Spleen (tissue), 13 donors: ENCODE data around the gene USP35. TPM values are rescaled to one million over a fixed set of nuclear protein-coding genes. Genes with fewer than 3 reads are reported as not detected.

ENCODE experiments used
- DNase-seq: peaks from one replicate; pipeline ENCODE4 v3.0.0-alpha.2; 2020
- H3K27ac ChIP-seq, 8 donors: fragments of 200-600 bp; sonication (generic) in 7 of 8; 1 replicate in 4 of 8; 2 replicates in 4 of 8; pipeline versions ENCODE4 v1.5.0 to v1.8.0; 2016 to 2021; ENCODE audit warnings: inconsistent platforms in 4 of 8, mild to moderate bottlenecking in 4 of 8, moderate library complexity in 1 of 8
- H3K27me3 ChIP-seq, 7 donors: fragments of 200-600 bp; sonication (generic) in 6 of 7; replicated peaks in 1 of 7; 1 replicate in 4 of 7; 2 replicates in 3 of 7; pipeline versions ENCODE4 v1.5.0 to v1.8.0; 2016 to 2021; ENCODE audit warnings: inconsistent platforms in 3 of 7, mild to moderate bottlenecking in 1 of 7
- H3K36me3 ChIP-seq, 6 donors: fragments of 200-600 bp; sonication (generic) in 5 of 6; 1 replicate in 4 of 6; 2 replicates in 2 of 6; pipeline versions ENCODE4 v1.5.0 to v1.8.0; 2016 to 2021; ENCODE audit warnings: inconsistent platforms in 2 of 6
- H3K4me1 ChIP-seq, 6 donors: fragments of 200-600 bp; sonication (generic) in 5 of 6; 1 replicate in 3 of 6; 2 replicates in 3 of 6; pipeline versions ENCODE4 v1.5.0 to v1.8.0; 2016 to 2021; ENCODE audit warnings: inconsistent platforms in 3 of 6
- H3K4me3 ChIP-seq, 8 donors: fragments of 200-600 bp; sonication (generic) in 7 of 8; 1 replicate in 4 of 8; 2 replicates in 4 of 8; pipeline versions ENCODE4 v1.5.0 to v1.8.0; 2016 to 2021; ENCODE audit warnings: inconsistent platforms in 4 of 8, mild to moderate bottlenecking in 4 of 8, moderate library complexity in 2 of 8
- H3K9me3 ChIP-seq, 8 donors: fragments of 200-600 bp; sonication (generic) in 7 of 8; 1 replicate in 4 of 8; 2 replicates in 4 of 8; pipeline versions ENCODE4 v1.5.0 to v1.8.0; 2016 to 2021; ENCODE audit warnings: inconsistent platforms in 4 of 8
- POLR2A ChIP-seq, 3 donors: fragments of 450-650 bp; IDR thresholded peaks; one replicate each; pipeline ENCODE4 v1.5.1; 2017; ENCODE audit warnings: antibody characterized with exemption in 3 of 3, mild to moderate bottlenecking in 1 of 3
- POLR2AphosphoS5 ChIP-seq, 3 donors: sonication (generic); formaldehyde crosslinking; IDR thresholded peaks; one replicate each; pipeline ENCODE4 v1.5.1; 2017; ENCODE audit warnings: antibody characterized with exemption in 3 of 3
- whole genome bisulfite sequencing, 5 donors: extraction: QIAGEN DNeasy Blood & Tissue Kit in 3 of 5; methylation state at CpG; one replicate each; pipeline versions ENCODE4 v1.1.5 to v1.1.7; 2013 to 2018; 5-methylcytosine and 5-hydroxymethylcytosine counted together
- intact Hi-C: fragments of 100-400 bp; cut with DNase I; formaldehyde crosslinking; loops from one replicate; pipeline ENCODE4 v1.15.0; 2023; ENCODE audit warnings: low total_unique reads
- long read RNA-seq, 2 donors: transcript quantifications; one replicate each; lab custom pipeline, GENCODE V29; 2026
- polyA plus RNA-seq, 3 donors: library from polyadenylated mRNA; stranded (reverse); fragments of 200-250 nt; gene quantifications; one replicate each; pipeline ENCODE4 v1.2.1, GENCODE V29; 2013
- total RNA-seq, 7 donors: library from RNA; depleted of rRNA in 3 of 7; stranded (reverse); fragments of >200 nt in 3 of 7; fragmentation: NEBNext Ultra II Directional in 4 of 7; extraction: Animal tissue kit (Norgen Biotek cat#: 25700) in 4 of 7; gene quantifications; one replicate each; pipeline versions ENCODE4 v1.1.0 to v1.2.1, GENCODE V29; 2016 to 2021
- TF ChIP-seq, protein P1 (sequence below), 11 experiments: fragments of 200-600 bp in 7 of 11; fragments of 450-650 bp in 4 of 11; sonication (generic) in 4 of 11; IDR thresholded peaks in 8 of 11; conservative IDR thresholded peaks in 3 of 11; 1 replicate in 7 of 11; 2 replicates in 4 of 11; pipeline versions ENCODE4 v1.4.0 to v1.8.0; 2016 to 2021; ENCODE audit warnings: antibody characterized with exemption in 11 of 11, inconsistent platforms in 4 of 11, mild to moderate bottlenecking in 1 of 11
- donor health status: healthy with polysubstance abuse.
- donor health status: DM: no; HTN: no; CAD: no; lungs with moderate emphysema.
- donor health status: DM: no; HTN: no; CAD: no.
- donor health status: Bipolar disorder and iron deficiency.
- donor health status: healthy.
- donor health status: DM: no; HTN: no; CAD: no.
- donor health status: DM: yes; HTN: yes; CAD: no.

USP35 gene, protein sequence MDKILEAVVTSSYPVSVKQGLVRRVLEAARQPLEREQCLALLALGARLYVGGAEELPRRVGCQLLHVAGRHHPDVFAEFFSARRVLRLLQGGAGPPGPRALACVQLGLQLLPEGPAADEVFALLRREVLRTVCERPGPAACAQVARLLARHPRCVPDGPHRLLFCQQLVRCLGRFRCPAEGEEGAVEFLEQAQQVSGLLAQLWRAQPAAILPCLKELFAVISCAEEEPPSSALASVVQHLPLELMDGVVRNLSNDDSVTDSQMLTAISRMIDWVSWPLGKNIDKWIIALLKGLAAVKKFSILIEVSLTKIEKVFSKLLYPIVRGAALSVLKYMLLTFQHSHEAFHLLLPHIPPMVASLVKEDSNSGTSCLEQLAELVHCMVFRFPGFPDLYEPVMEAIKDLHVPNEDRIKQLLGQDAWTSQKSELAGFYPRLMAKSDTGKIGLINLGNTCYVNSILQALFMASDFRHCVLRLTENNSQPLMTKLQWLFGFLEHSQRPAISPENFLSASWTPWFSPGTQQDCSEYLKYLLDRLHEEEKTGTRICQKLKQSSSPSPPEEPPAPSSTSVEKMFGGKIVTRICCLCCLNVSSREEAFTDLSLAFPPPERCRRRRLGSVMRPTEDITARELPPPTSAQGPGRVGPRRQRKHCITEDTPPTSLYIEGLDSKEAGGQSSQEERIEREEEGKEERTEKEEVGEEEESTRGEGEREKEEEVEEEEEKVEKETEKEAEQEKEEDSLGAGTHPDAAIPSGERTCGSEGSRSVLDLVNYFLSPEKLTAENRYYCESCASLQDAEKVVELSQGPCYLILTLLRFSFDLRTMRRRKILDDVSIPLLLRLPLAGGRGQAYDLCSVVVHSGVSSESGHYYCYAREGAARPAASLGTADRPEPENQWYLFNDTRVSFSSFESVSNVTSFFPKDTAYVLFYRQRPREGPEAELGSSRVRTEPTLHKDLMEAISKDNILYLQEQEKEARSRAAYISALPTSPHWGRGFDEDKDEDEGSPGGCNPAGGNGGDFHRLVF
- 1 to 10 TPM; 5.6 to 9.5 (median 6.5) TPM for total RNA-seq
- polyA plus RNA-seq = 1 to 10 TPM; 1.6 to 6.5 (median 1.6) TPM
- long read RNA-seq, donor 1 = 0 reads
- long read RNA-seq, donor 2 = 0 reads

DNA sequence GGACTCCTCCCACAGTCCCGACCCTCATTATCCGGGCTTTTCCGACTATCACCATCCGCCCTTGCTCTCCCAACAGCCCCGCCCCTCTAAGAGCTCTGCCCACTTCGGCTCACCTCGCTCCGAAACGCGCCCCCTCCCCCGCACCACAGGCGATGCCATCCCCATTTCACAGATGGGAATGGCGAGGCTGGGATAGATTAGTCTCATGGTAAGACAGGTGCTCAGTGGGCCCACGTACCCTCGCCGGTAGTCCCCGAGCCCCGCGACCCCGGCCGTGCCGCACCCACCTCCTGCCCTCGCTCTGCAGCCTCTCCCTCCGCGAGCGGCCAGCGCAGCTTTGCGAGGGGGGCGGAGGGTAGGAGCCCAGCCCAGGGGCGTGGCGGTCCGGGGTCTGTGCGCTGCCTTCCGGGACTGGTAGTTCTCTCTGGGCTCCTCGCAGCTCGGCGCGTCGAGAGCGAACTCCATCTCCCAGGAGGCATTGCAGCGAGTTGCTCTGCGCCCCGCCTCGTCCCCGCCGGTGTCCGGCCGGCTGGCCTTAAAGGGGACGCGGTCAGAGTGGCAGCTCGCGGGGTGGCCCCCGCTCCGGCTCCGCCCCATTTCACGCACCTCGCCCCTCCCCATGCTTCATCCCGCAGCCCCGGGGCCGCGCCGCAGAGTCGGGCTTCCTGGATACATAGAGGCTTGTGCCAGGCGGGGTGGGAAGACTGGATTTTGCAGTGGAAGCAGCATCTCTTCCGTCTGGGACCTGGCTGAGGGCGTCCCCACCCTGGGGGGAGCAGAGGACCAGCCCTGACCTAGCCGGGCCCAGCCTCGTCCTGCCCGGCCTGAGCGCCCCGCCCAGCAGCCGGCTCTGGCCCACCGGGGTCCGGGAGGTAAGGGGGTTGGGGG is at the start of gene USP35, which contains the start of gene KCTD21:
Gene USP35 (plus strand): TSS at position 634 of the 888 bp plus-strand sequence. CDS start 7,327 bp downstream, outside the sequence.
Gene KCTD21 (minus strand): TSS at position 341 of the 888 bp plus-strand sequence. CDS start 14,072 bp downstream, outside the sequence.
- peak; percentile 99 for DNase-seq
- Histone ChIP-seq H3K27me3 (no peaks in the 10 kb centered on the region), H3K4me1 (peaks cover 15 to 69% (median 44%) of the 10 kb centered on the region in 6 donors), H3K4me3 (peak within 1 kb of the TSS; percentile 85 to 99 (median 95)), H3K27ac (peak within 1 kb of the TSS; percentile 24 to 95 (median 88)), H3K36me3 (peaks cover 0 to 12% (median 0%) of the 10 kb centered on the region in 6 donors), H3K9me3 (no peaks in the 10 kb centered on the region)
- 0 to 2% (median 1%) methylated on average over 24 to 74 of the region's 74 CpGs for WGBS, 5 donors
- TF ChIP-seq POLR2AphosphoS5 (IDR thresholded peaks at IDR 0.05) (peak; percentile 96 to 97 (median 97)), POLR2A (IDR thresholded peaks at IDR 0.05) (peak in 2 of 3 donors; percentile 48 to 78)
- TF ChIP-seq, protein P1, sequence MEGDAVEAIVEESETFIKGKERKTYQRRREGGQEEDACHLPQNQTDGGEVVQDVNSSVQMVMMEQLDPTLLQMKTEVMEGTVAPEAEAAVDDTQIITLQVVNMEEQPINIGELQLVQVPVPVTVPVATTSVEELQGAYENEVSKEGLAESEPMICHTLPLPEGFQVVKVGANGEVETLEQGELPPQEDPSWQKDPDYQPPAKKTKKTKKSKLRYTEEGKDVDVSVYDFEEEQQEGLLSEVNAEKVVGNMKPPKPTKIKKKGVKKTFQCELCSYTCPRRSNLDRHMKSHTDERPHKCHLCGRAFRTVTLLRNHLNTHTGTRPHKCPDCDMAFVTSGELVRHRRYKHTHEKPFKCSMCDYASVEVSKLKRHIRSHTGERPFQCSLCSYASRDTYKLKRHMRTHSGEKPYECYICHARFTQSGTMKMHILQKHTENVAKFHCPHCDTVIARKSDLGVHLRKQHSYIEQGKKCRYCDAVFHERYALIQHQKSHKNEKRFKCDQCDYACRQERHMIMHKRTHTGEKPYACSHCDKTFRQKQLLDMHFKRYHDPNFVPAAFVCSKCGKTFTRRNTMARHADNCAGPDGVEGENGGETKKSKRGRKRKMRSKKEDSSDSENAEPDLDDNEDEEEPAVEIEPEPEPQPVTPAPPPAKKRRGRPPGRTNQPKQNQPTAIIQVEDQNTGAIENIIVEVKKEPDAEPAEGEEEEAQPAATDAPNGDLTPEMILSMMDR (IDR thresholded peaks at IDR 0.05 in 8 of 11, conservative IDR thresholded peaks at IDR 0.05 in 3 of 11) = peak in 3 of 11 experiments; percentile 19 to 35 (median 23)
- intact Hi-C loops = no loop called here

- Histone ChIP-seq H3K4me1 (peaks cover 11 to 47% (median 25%) of the 10 kb centered on the region in 6 donors), H3K9me3 (no peaks in the 10 kb centered on the region), H3K27ac (peak within 1 kb of the TSS; percentile 73 to 90 (median 82)), H3K36me3 (peaks cover 0 to 29% (median 0%) of the 10 kb centered on the region in 6 donors), H3K4me3 (peak within 1 kb of the TSS; percentile 63 to 86 (median 79)), H3K27me3 (no peaks in the 10 kb centered on the region)
- peak; percentile 99 for DNase-seq
- peak; percentile 86 to 94 (median 92) for TF ChIP-seq POLR2AphosphoS5 (IDR thresholded peaks at IDR 0.05)
- TF ChIP-seq, protein P1 (IDR thresholded peaks at IDR 0.05 in 8 of 11, conservative IDR thresholded peaks at IDR 0.05 in 3 of 11) = peak in 1 of 11 experiments; percentile 34
- peak in 2 of 3 donors; percentile 12 to 63 for TF ChIP-seq POLR2A (IDR thresholded peaks at IDR 0.05)
- 3 to 7% (median 4%) methylated on average over 39 to 52 of the region's 52 CpGs for WGBS, 5 donors
- intact Hi-C loops = no loop called here
Measured at GRCh38 chr11:78139422-78140391, 49.0 kb upstream of the USP35 start, which contains the start of gene ALG8. TSS of gene ALG8 (minus strand) at chr11:78139626. CDS start at chr11:78139588, 38 bp downstream.
